ENCODE results near the gene KCNC1.

Gene KCNC1

GRCh38 chr11:17734418-17734911 is at the start of gene KCNC1:
Gene KCNC1, plus strand, starts transcription at chr11:17734781. Its CDS starts 1,222 bp downstream, at chr11:17736003.
- DNase-seq: no peak

- DNase-seq: no peak
Observed at GRCh38 chr11:17686231-17686980, 48.2 kb upstream of the KCNC1 start.

GRCh38 chr11:17687946-17688670 is 46.5 kb upstream of the KCNC1 start:
- no peak for DNase-seq

- no peak for DNase-seq
Observed at GRCh38 chr11:17691550-17691949, 43.0 kb upstream of the KCNC1 start.

- no peak for DNase-seq
Observed at GRCh38 chr11:17691976-17692375, 42.6 kb upstream of the KCNC1 start.

GRCh38 chr11:17692931-17693330 is 41.6 kb upstream of the KCNC1 start:
- no peak for DNase-seq

- DNase-seq: no peak
Observed at GRCh38 chr11:17693531-17693930, 41.0 kb upstream of the KCNC1 start.

- no peak for DNase-seq
Observed at GRCh38 chr11:17694494-17695110, 40.0 kb upstream of the KCNC1 start.

- DNase-seq: no peak
Observed at GRCh38 chr11:17695454-17696441, 38.8 kb upstream of the KCNC1 start.

GRCh38 chr11:17696741-17697140 is 37.8 kb upstream of the KCNC1 start:
- DNase-seq: no peak

- no peak for DNase-seq
Observed at GRCh38 chr11:17697175-17697949, 37.2 kb upstream of the KCNC1 start.

- DNase-seq: no peak
Observed at GRCh38 chr11:17699147-17700114, 35.1 kb upstream of the KCNC1 start.

- DNase-seq: no peak
Observed at GRCh38 chr11:17700991-17701390, 33.6 kb upstream of the KCNC1 start.

- DNase-seq: no peak
Observed at GRCh38 chr11:17702876-17703275, 31.7 kb upstream of the KCNC1 start.

- no peak for DNase-seq
Observed at GRCh38 chr11:17703951-17704350, 30.6 kb upstream of the KCNC1 start.

- no peak for DNase-seq
Observed at GRCh38 chr11:17707830-17708229, 26.8 kb upstream of the KCNC1 start.

- no peak for DNase-seq
Observed at GRCh38 chr11:17711836-17712235, 22.7 kb upstream of the KCNC1 start.

GRCh38 chr11:17713851-17714250 is 20.7 kb upstream of the KCNC1 start:
- no peak for DNase-seq

GRCh38 chr11:17714356-17714854 is 20.2 kb upstream of the KCNC1 start:
- DNase-seq: no peak

GRCh38 chr11:17714870-17715269 is 19.7 kb upstream of the KCNC1 start:
- no peak for DNase-seq

Measured in NCI-H2081 treated with DMSO at 0.1 percent for 48 hours (cell line).